ENCODE measurements around the gene CNTLN.
"Not testable (repeated sequence)": the region's sequence is repeated elsewhere in the genome, so short reads cannot be mapped to it uniquely, and the experiment has no call there.

CNTLN gene

GRCh38 chr9:17328331-17328730 lies 193.5 kb downstream of the CNTLN start:
- no peaks in the 10 kb centered on the region for H3K36me3 Mint-ChIP-seq
- H3K4me3 Mint-ChIP-seq, result no peak overlapping the region
- H3K4me1 Mint-ChIP-seq, result no peaks in the 10 kb centered on the region
- H3K27me3 Mint-ChIP-seq, result no peaks in the 10 kb centered on the region
- H3K27ac Mint-ChIP-seq, result no peak overlapping the region
- peaks cover 3% of the 10 kb centered on the region for H3K9me3 Mint-ChIP-seq

- H3K4me1 Mint-ChIP-seq, result no peaks in the 10 kb centered on the region
- H3K27me3 Mint-ChIP-seq, result no peaks in the 10 kb centered on the region
- no peak overlapping the region for H3K4me3 Mint-ChIP-seq
- H3K36me3 Mint-ChIP-seq, result no peaks in the 10 kb centered on the region
- no peak overlapping the region for H3K27ac Mint-ChIP-seq
- H3K9me3 Mint-ChIP-seq, result no peaks in the 10 kb centered on the region
Measured at GRCh38 chr9:17330097-17330496, 195.3 kb downstream of the CNTLN start.

GRCh38 chr9:17332115-17332514 lies 197.3 kb downstream of the CNTLN start:
- no peak overlapping the region for H3K27ac Mint-ChIP-seq
- H3K36me3 Mint-ChIP-seq, result no peaks in the 10 kb centered on the region
- H3K9me3 Mint-ChIP-seq, result no peaks in the 10 kb centered on the region
- H3K27me3 Mint-ChIP-seq, result no peaks in the 10 kb centered on the region
- no peak overlapping the region for H3K4me3 Mint-ChIP-seq
- H3K4me1 Mint-ChIP-seq, result no peaks in the 10 kb centered on the region

- H3K27ac Mint-ChIP-seq, result no peak overlapping the region
- H3K36me3 Mint-ChIP-seq, result no peaks in the 10 kb centered on the region
- H3K4me3 Mint-ChIP-seq, result no peak overlapping the region
- H3K9me3 Mint-ChIP-seq, result no peaks in the 10 kb centered on the region
- H3K4me1 Mint-ChIP-seq, result no peaks in the 10 kb centered on the region
- no peaks in the 10 kb centered on the region for H3K27me3 Mint-ChIP-seq
Measured at GRCh38 chr9:17339156-17339555, 204.3 kb downstream of the CNTLN start.

- Mint-ChIP-seq H3K27ac (no peak overlapping the region), H3K4me3 (no peak overlapping the region), H3K27me3 (no peaks in the 10 kb centered on the region), H3K36me3 (no peaks in the 10 kb centered on the region), H3K9me3 (no peaks in the 10 kb centered on the region), H3K4me1 (no peaks in the 10 kb centered on the region)
Measured at GRCh38 chr9:17342696-17343095, 207.9 kb downstream of the CNTLN start.

- no peak overlapping the region for H3K4me3 Mint-ChIP-seq
- no peaks in the 10 kb centered on the region for H3K36me3 Mint-ChIP-seq
- peaks cover 11% of the 10 kb centered on the region for H3K9me3 Mint-ChIP-seq
- H3K27me3 Mint-ChIP-seq, result no peaks in the 10 kb centered on the region
- no peaks in the 10 kb centered on the region for H3K4me1 Mint-ChIP-seq
- no peak overlapping the region for H3K27ac Mint-ChIP-seq
Measured at GRCh38 chr9:17349831-17350230, 215.0 kb downstream of the CNTLN start.

- H3K27ac Mint-ChIP-seq, H3K36me3 Mint-ChIP-seq, H3K9me3 Mint-ChIP-seq, H3K27me3 Mint-ChIP-seq, H3K4me3 Mint-ChIP-seq, H3K4me1 Mint-ChIP-seq: not testable (repeated sequence)
Measured at GRCh38 chr9:17354006-17354405, 219.2 kb downstream of the CNTLN start.

GRCh38 chr9:17361378-17361777 lies 226.5 kb downstream of the CNTLN start:
- H3K4me3 Mint-ChIP-seq, result no peak overlapping the region
- H3K27me3 Mint-ChIP-seq, result no peaks in the 10 kb centered on the region
- no peaks in the 10 kb centered on the region for H3K4me1 Mint-ChIP-seq
- no peak overlapping the region for H3K27ac Mint-ChIP-seq
- no peaks in the 10 kb centered on the region for H3K36me3 Mint-ChIP-seq
- H3K9me3 Mint-ChIP-seq, result peaks cover 5% of the 10 kb centered on the region

- H3K4me3 Mint-ChIP-seq, result no peak overlapping the region
- peaks cover 18% of the 10 kb centered on the region for H3K9me3 Mint-ChIP-seq
- no peaks in the 10 kb centered on the region for H3K27me3 Mint-ChIP-seq
- H3K27ac Mint-ChIP-seq, result no peak overlapping the region
- H3K36me3 Mint-ChIP-seq, result no peaks in the 10 kb centered on the region
- H3K4me1 Mint-ChIP-seq, result no peaks in the 10 kb centered on the region
Measured at GRCh38 chr9:17367035-17367434, 232.2 kb downstream of the CNTLN start.

GRCh38 chr9:17380126-17380861 lies 245.5 kb downstream of the CNTLN start:
- H3K4me1 Mint-ChIP-seq, result no peaks in the 10 kb centered on the region
- H3K27ac Mint-ChIP-seq, result no peak overlapping the region
- H3K27me3 Mint-ChIP-seq, result no peaks in the 10 kb centered on the region
- no peak overlapping the region for H3K4me3 Mint-ChIP-seq
- H3K36me3 Mint-ChIP-seq, result no peaks in the 10 kb centered on the region
- peaks cover 16% of the 10 kb centered on the region for H3K9me3 Mint-ChIP-seq

- Mint-ChIP-seq H3K4me1 (no peaks in the 10 kb centered on the region), H3K27me3 (no peaks in the 10 kb centered on the region), H3K27ac (no peak overlapping the region), H3K4me3 (no peak overlapping the region), H3K9me3 (peaks cover 4% of the 10 kb centered on the region), H3K36me3 (no peaks in the 10 kb centered on the region)
Measured at GRCh38 chr9:17387565-17387964, 252.7 kb downstream of the CNTLN start.

- Mint-ChIP-seq H3K4me1 (no peaks in the 10 kb centered on the region), H3K36me3 (no peaks in the 10 kb centered on the region), H3K9me3 (peaks cover 4% of the 10 kb centered on the region)
Measured at GRCh38 chr9:17389026-17389425, 254.2 kb downstream of the CNTLN start.

GRCh38 chr9:17394881-17395510 lies 260.2 kb downstream of the CNTLN start:
- no peak overlapping the region for H3K27ac Mint-ChIP-seq
- H3K27me3 Mint-ChIP-seq, result no peaks in the 10 kb centered on the region
- H3K4me3 Mint-ChIP-seq, result no peak overlapping the region
- no peaks in the 10 kb centered on the region for H3K9me3 Mint-ChIP-seq
- H3K36me3 Mint-ChIP-seq, result no peaks in the 10 kb centered on the region
- no peaks in the 10 kb centered on the region for H3K4me1 Mint-ChIP-seq

More at GRCh38 chr9:17389026-17389425, 254.2 kb downstream of the CNTLN start:
- Mint-ChIP-seq H3K4me3 (no peak overlapping the region), H3K27me3 (no peaks in the 10 kb centered on the region), H3K27ac (no peak overlapping the region)

GRCh38 chr9:17397166-17397728 lies 262.4 kb downstream of the CNTLN start:
- not testable (repeated sequence) for H3K4me3 Mint-ChIP-seq, H3K36me3 Mint-ChIP-seq, H3K27ac Mint-ChIP-seq, H3K4me1 Mint-ChIP-seq, H3K9me3 Mint-ChIP-seq, H3K27me3 Mint-ChIP-seq

GRCh38 chr9:17398350-17398749 lies 263.5 kb downstream of the CNTLN start:
- Mint-ChIP-seq H3K36me3 (peaks cover 1% of the 10 kb centered on the region), H3K27me3 (no peaks in the 10 kb centered on the region), H3K27ac (no peak overlapping the region), H3K4me1 (no peaks in the 10 kb centered on the region), H3K4me3 (no peak overlapping the region), H3K9me3 (peaks cover 5% of the 10 kb centered on the region)

GRCh38 chr9:17401858-17402257 lies 267.0 kb downstream of the CNTLN start:
- Mint-ChIP-seq H3K4me3 (no peak overlapping the region), H3K4me1 (no peaks in the 10 kb centered on the region), H3K9me3 (peaks cover 5% of the 10 kb centered on the region), H3K36me3 (peaks cover 1% of the 10 kb centered on the region), H3K27me3 (no peaks in the 10 kb centered on the region), H3K27ac (no peak overlapping the region)
